NCI-H748 (cell line): ENCODE results near the gene CAMK1D.
A peak's percentile ranks its signal among the peaks of the same experiment; 100 is the strongest.

Experiments
- DNase-seq: peaks from one replicate; lab custom pipeline; 2025; ENCODE audit not compliant: unreplicated experiment; lab: John Stamatoyannopoulos, UW

Gene CAMK1D

GRCh38 chr10:12459762-12460161, 110.4 kb downstream of the CAMK1D start:
- DNase-seq: no peak

GRCh38 chr10:12463459-12463838, 114.1 kb downstream of the CAMK1D start:
- no peak for DNase-seq

GRCh38 chr10:12465385-12466136, 116.2 kb downstream of the CAMK1D start:
- DNase-seq: no peak

- peak; percentile 53 for DNase-seq
These were observed 117.5 kb downstream of the CAMK1D start for GRCh38 chr10:12466704-12467305.

- no peak for DNase-seq
These were observed 120.0 kb downstream of the CAMK1D start for GRCh38 chr10:12469345-12469744.

- DNase-seq: no peak
These were observed 121.4 kb downstream of the CAMK1D start for GRCh38 chr10:12470719-12471118.

- DNase-seq: no peak
These were observed 121.8 kb downstream of the CAMK1D start for GRCh38 chr10:12471135-12471534.

- no peak for DNase-seq
These were observed 124.1 kb downstream of the CAMK1D start for GRCh38 chr10:12473491-12473890.

GRCh38 chr10:12474727-12475412, 125.5 kb downstream of the CAMK1D start:
- no peak for DNase-seq

- DNase-seq: no peak
These were observed 127.3 kb downstream of the CAMK1D start for GRCh38 chr10:12476656-12477055.

GRCh38 chr10:12479437-12479844, 130.1 kb downstream of the CAMK1D start:
- DNase-seq: no peak

GRCh38 chr10:12479924-12480323, 130.6 kb downstream of the CAMK1D start:
- no peak for DNase-seq

- DNase-seq: no peak
These were observed 131.1 kb downstream of the CAMK1D start for GRCh38 chr10:12480440-12480839.

- DNase-seq: no peak
These were observed 132.6 kb downstream of the CAMK1D start for GRCh38 chr10:12481924-12482323.

- no peak for DNase-seq
These were observed 133.2 kb downstream of the CAMK1D start for GRCh38 chr10:12482587-12482986.

GRCh38 chr10:12484002-12484918, 134.9 kb downstream of the CAMK1D start:
- DNase-seq: peak; percentile 15

- DNase-seq: peak; percentile 14
These were observed 135.8 kb downstream of the CAMK1D start for GRCh38 chr10:12484941-12485805.

GRCh38 chr10:12487366-12487765, 138.0 kb downstream of the CAMK1D start:
- DNase-seq: no peak

GRCh38 chr10:12488626-12489025, 139.3 kb downstream of the CAMK1D start:
- no peak for DNase-seq

GRCh38 chr10:12489357-12489756, 140.0 kb downstream of the CAMK1D start:
- DNase-seq: no peak
